Neutrophil (primary cell): ENCODE data around the gene PIGR.

Source experiments
- H3K27ac ChIP-seq: fragments of 200-600 bp; sonication (generic); 2 replicates; pipeline ENCODE4 v1.5.1; 2016; ENCODE audit warnings: mild to moderate bottlenecking, moderate library complexity
- H3K27me3 ChIP-seq: fragments of 200-600 bp; sonication (generic); 2 replicates; pipeline ENCODE4 v1.6.0; 2016; ENCODE audit warnings: mild to moderate bottlenecking
- H3K36me3 ChIP-seq: fragments of 200-600 bp; sonication (generic); 2 replicates; pipeline ENCODE4 v1.5.1; 2017
- H3K4me1 ChIP-seq, 2 experiments: fragments of 200-600 bp in 1 of 2; sonication (generic) in 1 of 2; 1 replicate in 1 of 2; 2 replicates in 1 of 2; pipeline versions ENCODE4 v1.5.1 to v1.6.1; 2013 to 2016; ENCODE audit warnings: low read depth in 1 of 2, low read length in 1 of 2, mild to moderate bottlenecking in 1 of 2, moderate library complexity in 1 of 2; ENCODE audit not compliant: control insufficient read depth in 1 of 2, insufficient read depth in 1 of 2
- H3K4me3 ChIP-seq, 2 experiments: fragments of 200-600 bp in 1 of 2; sonication (generic) in 1 of 2; 1 replicate in 1 of 2; 2 replicates in 1 of 2; pipeline ENCODE4 v1.5.1; 2013 to 2016; ENCODE audit warnings: low read depth in 1 of 2, low read length in 1 of 2, mild to moderate bottlenecking in 1 of 2, moderate library complexity in 1 of 2
- H3K9me3 ChIP-seq: fragments of 200-600 bp; sonication (generic); 2 replicates; pipeline ENCODE4 v1.5.1; 2016
- CTCF ChIP-seq: fragments of 200-600 bp; sonication (generic); IDR thresholded peaks from 2 replicates; pipeline ENCODE4 v1.5.1; 2016; ENCODE audit warnings: antibody characterized with exemption

Gene PIGR

GRCh38 chr1:206921772-206922265 lies 24.4 kb downstream of the PIGR start, which contains the start of gene FCMR:
TSS of gene FCMR (minus strand) at chr1:206921941. CDS start at chr1:206921854, 87 bp downstream.
- H3K27ac ChIP-seq = peak within 1 kb of the TSS; percentile 90
- H3K9me3 ChIP-seq = no peaks in the 10 kb centered on the region
- no peaks in the 10 kb centered on the region for H3K36me3 ChIP-seq
- peaks cover 32 to 40% of the 10 kb centered on the region in 2 experiments for H3K4me1 ChIP-seq
- H3K4me3 ChIP-seq = peak within 1 kb of the TSS; percentile 44 to 55
- TF ChIP-seq CTCF = no peak
- no peaks in the 10 kb centered on the region for H3K27me3 ChIP-seq

- H3K9me3 ChIP-seq = no peaks in the 10 kb centered on the region
- peaks cover 19% of the 10 kb centered on the region for H3K27me3 ChIP-seq
- H3K27ac ChIP-seq = no peak overlapping the region
- H3K36me3 ChIP-seq = no peaks in the 10 kb centered on the region
- no peak for TF ChIP-seq CTCF
- no peak overlapping the region for H3K4me3 ChIP-seq
- peaks cover 24 to 28% of the 10 kb centered on the region in 2 experiments for H3K4me1 ChIP-seq
These were observed 28.2 kb downstream of the PIGR start for GRCh38 chr1:206918076-206918475.

GRCh38 chr1:206916000-206916709 lies 30.1 kb downstream of the PIGR start:
- Histone ChIP-seq H3K4me1 (peaks cover 4 to 12% of the 10 kb centered on the region in 2 experiments), H3K27me3 (peaks cover 30% of the 10 kb centered on the region), H3K9me3 (no peaks in the 10 kb centered on the region), H3K4me3 (no peak overlapping the region), H3K27ac (no peak overlapping the region), H3K36me3 (no peaks in the 10 kb centered on the region)
- TF ChIP-seq CTCF = no peak

- Histone ChIP-seq H3K27ac (no peak overlapping the region), H3K27me3 (peaks cover 39% of the 10 kb centered on the region), H3K9me3 (no peaks in the 10 kb centered on the region), H3K4me1 (peaks cover 0 to 4% of the 10 kb centered on the region in 2 experiments), H3K36me3 (no peaks in the 10 kb centered on the region), H3K4me3 (no peak overlapping the region)
- no peak for TF ChIP-seq CTCF
These were observed 31.1 kb downstream of the PIGR start for GRCh38 chr1:206915030-206915735.

- no peaks in the 10 kb centered on the region for H3K9me3 ChIP-seq
- no peaks in the 10 kb centered on the region for H3K36me3 ChIP-seq
- peaks cover 52% of the 10 kb centered on the region for H3K27me3 ChIP-seq
- no peak for TF ChIP-seq CTCF
- H3K4me1 ChIP-seq = peaks cover 0 to 13% of the 10 kb centered on the region in 2 experiments
- no peak overlapping the region for H3K4me3 ChIP-seq
- no peak overlapping the region for H3K27ac ChIP-seq
These were observed 32.3 kb downstream of the PIGR start for GRCh38 chr1:206913766-206914537.
